B cell (primary cell): ENCODE results near the gene BRF1. TPM values are rescaled to one million over a fixed set of nuclear protein-coding genes. Genes with fewer than 3 reads are reported as not detected.
A peak's percentile ranks its signal among the peaks of the same experiment; 100 is the strongest.

Experiments used
- ATAC-seq: fragments of 200-7000 bp; cut with Tn5 transposase; one replicate; pipeline ENCODE4 v1.10.0; 2021; ENCODE audit warnings: low read depth, mild to moderate bottlenecking, moderate number of reproducible peaks, moderate library complexity
- CTCF ChIA-PET: fragments of 350-600 bp; sonication (Branson Sonifier 250); formaldehyde crosslinking; loops from one replicate; lab custom pipeline; 2021; ENCODE audit warnings: antibody characterized with exemption, inconsistent platforms; lab: Charles Lee
- POLR2A ChIA-PET: fragments of 350-600 bp; sonication (Branson Sonifier 250); formaldehyde crosslinking; loops from one replicate; lab custom pipeline; 2021; ENCODE audit warnings: antibody characterized with exemption; lab: Charles Lee
- DNase-seq: peaks from one replicate; pipeline ENCODE4 v3.0.0; 2013
- H2AFZ ChIP-seq: 2 replicates; pipeline ENCODE4 v1.6.1; 2012; ENCODE audit warnings: mild to moderate bottlenecking, low read depth, low read length; ENCODE audit not compliant: insufficient read depth, poor library complexity, severe bottlenecking
- H3K27ac ChIP-seq, 2 donors: 1 replicate in 1 of 2; 2 replicates in 1 of 2; pipeline ENCODE4 v1.5.1; 2012 to 2013; ENCODE audit warnings: low read length in 2 of 2, mild to moderate bottlenecking in 2 of 2, moderate library complexity in 1 of 2
- H3K27me3 ChIP-seq, 4 experiments: fragments of 200-600 bp in 1 of 4; sonication (generic) in 1 of 4; replicated peaks in 1 of 4; 1 replicate in 2 of 4; 2 replicates in 2 of 4; pipeline versions ENCODE4 v1.6.1 to v1.7.0; 2013 to 2016; ENCODE audit warnings: low read length in 3 of 4, mild to moderate bottlenecking in 2 of 4, mixed read lengths in 1 of 4, moderate library complexity in 1 of 4; ENCODE audit not compliant: insufficient read depth in 4 of 4, control insufficient read depth in 3 of 4; ENCODE audit errors: control extremely low read depth in 1 of 4
- H3K36me3 ChIP-seq, 2 experiments: replicated peaks in 1 of 2; 1 replicate in 1 of 2; 2 replicates in 1 of 2; pipeline versions ENCODE4 v1.6.1 to v1.7.1; 2013; ENCODE audit warnings: low read length in 1 of 2; ENCODE audit not compliant: insufficient read depth in 2 of 2, control insufficient read depth in 1 of 2; ENCODE audit errors: control extremely low read depth in 1 of 2, extremely low read depth in 1 of 2
- H3K4me1 ChIP-seq, 2 donors: fragments of 200-600 bp in 1 of 2; sonication (generic) in 1 of 2; 1 replicate in 1 of 2; 2 replicates in 1 of 2; pipeline versions ENCODE4 v1.5.1 to v1.6.1; 2013 to 2017; ENCODE audit warnings: low read length in 2 of 2; ENCODE audit not compliant: control insufficient read depth in 2 of 2, insufficient read depth in 2 of 2
- H3K4me2 ChIP-seq: replicated peaks from 2 replicates; pipeline ENCODE3; 2012; ENCODE audit warnings: mild to moderate bottlenecking, low read depth, low read length; ENCODE audit not compliant: poor library complexity, severe bottlenecking
- H3K4me3 ChIP-seq, 5 experiments: fragments of 200-600 bp in 1 of 5; sonication (generic) in 1 of 5; 1 replicate in 3 of 5; 2 replicates in 2 of 5; pipeline versions ENCODE4 v1.5.1 to v1.7.0; 2011 to 2016; ENCODE audit warnings: low read length in 4 of 5, mild to moderate bottlenecking in 4 of 5, low read depth in 2 of 5, control low read depth in 1 of 5, moderate library complexity in 1 of 5; ENCODE audit not compliant: insufficient read depth in 1 of 5; ENCODE audit errors: control extremely low read depth in 1 of 5, extremely low read depth in 1 of 5
- H3K79me2 ChIP-seq: fragments of 200-600 bp; sonication (generic); one replicate; pipeline ENCODE4 v1.6.0; 2016; ENCODE audit warnings: low read length; ENCODE audit not compliant: control insufficient read depth, insufficient read depth
- H3K9ac ChIP-seq: fragments of 200-600 bp; sonication (generic); 2 replicates; pipeline ENCODE4 v1.6.1; 2017; ENCODE audit warnings: mild to moderate bottlenecking, low read length, moderate library complexity
- H3K9me3 ChIP-seq, 3 donors: one replicate each; pipeline versions ENCODE4 v1.6.1 to v1.7.1; 2013; ENCODE audit warnings: low read length in 2 of 3; ENCODE audit not compliant: control insufficient read depth in 2 of 3, insufficient read depth in 1 of 3; ENCODE audit errors: control extremely low read depth in 1 of 3
- H4K20me1 ChIP-seq: 2 replicates; pipeline ENCODE4 v1.6.0; 2012; ENCODE audit warnings: mild to moderate bottlenecking, low read length; ENCODE audit not compliant: insufficient read depth, control insufficient read depth, poor library complexity, severe bottlenecking
- H3K27ac Mint-ChIP-seq: one replicate; pipeline ENCODE4 v1.8.0; 2021; ENCODE audit warnings: mixed read lengths
- H3K27me3 Mint-ChIP-seq: one replicate; pipeline ENCODE4 v1.8.0; 2021; ENCODE audit warnings: mixed read lengths
- H3K4me1 Mint-ChIP-seq: one replicate; pipeline ENCODE4 v1.8.0; 2021; ENCODE audit warnings: mixed read lengths
- H3K4me3 Mint-ChIP-seq: one replicate; pipeline ENCODE4 v1.8.0; 2021; ENCODE audit warnings: mixed read lengths
- H3K9me3 Mint-ChIP-seq: one replicate; pipeline ENCODE4 v1.8.0; 2022; ENCODE audit warnings: mixed read lengths; ENCODE audit not compliant: insufficient read depth
- EZH2 ChIP-seq: IDR thresholded peaks from 2 replicates; pipeline ENCODE4 v1.6.1; 2012; ENCODE audit warnings: borderline replicate concordance, low read depth, mild to moderate bottlenecking, moderate library complexity, low read length; ENCODE audit not compliant: insufficient read depth, poor library complexity, severe bottlenecking
- WGBS: methylation state at CpG from one replicate; pipeline ENCODE4 v1.1.5; 2013; ENCODE audit warnings: missing lambda C conversion rate; ENCODE audit not compliant: insufficient coverage; 5-methylcytosine and 5-hydroxymethylcytosine counted together
- intact Hi-C: fragments of 100-400 bp; cut with micrococcal nuclease; formaldehyde crosslinking; loops from one replicate; pipeline ENCODE4 v1.10.0; 2022
- polyA plus RNA-seq: library from polyadenylated mRNA; depleted of rRNA; stranded (reverse); fragments of >200 nt; gene quantifications from 2 replicates; pipeline ENCODE4 v1.2.3, GENCODE V29; 2012
- total RNA-seq, 2 donors: library from RNA; stranded (reverse); fragments of 120-200 nt in 1 of 2; gene quantifications; 1 replicate in 1 of 2; 2 replicates in 1 of 2; pipeline versions ENCODE4 v1.2.3 to v1.2.4, GENCODE V29; 2013 to 2022
- TF ChIP-seq, protein P1 (sequence below): fragments of 200-600 bp; IDR thresholded peaks from one replicate; pipeline ENCODE4 v1.8.0; 2022; ENCODE audit warnings: antibody characterized with exemption, mild to moderate bottlenecking

Gene BRF1
- total and polyA plus RNA-seq, 2 donors (not counting 1 experiment from before 2014, with no cell fraction given), result 24.5 to 55.8 TPM

- Histone ChIP-seq H3K27me3 (no peaks in the 10 kb centered on the region), H3K4me1 (peaks cover 0 to 9% of the 10 kb centered on the region in 2 donors), H3K9me3 (no peaks in the 10 kb centered on the region), H3K79me2 (peaks cover 36% of the 10 kb centered on the region), H2AFZ (no peak overlapping the region), H3K27ac (no peak overlapping the region), H3K4me2 (no peak overlapping the region), H3K36me3 (peaks cover 0 to 2% of the 10 kb centered on the region in 2 experiments), H3K9ac (no peak overlapping the region), H4K20me1 (peaks cover 39% of the 10 kb centered on the region), H3K4me3 (no peak overlapping the region)
- no peak overlapping the region for H3K27ac Mint-ChIP-seq
- peaks cover 5% of the 10 kb centered on the region for H3K4me1 Mint-ChIP-seq
- no peaks in the 10 kb centered on the region for H3K9me3 Mint-ChIP-seq
- ChIA-PET CTCF (interaction anchor here (0.6 to 1.2 kb wide), 2 partner anchors 81 to 173 kb away, joined by 3 to 5 read pairs; no protein-coding TSS in a partner anchor), POLR2A (no interaction called here)
- no peak for DNase-seq
- intact Hi-C loops, result no loop called here
- TF ChIP-seq EZH2, result no peak
- TF ChIP-seq, protein P1, sequence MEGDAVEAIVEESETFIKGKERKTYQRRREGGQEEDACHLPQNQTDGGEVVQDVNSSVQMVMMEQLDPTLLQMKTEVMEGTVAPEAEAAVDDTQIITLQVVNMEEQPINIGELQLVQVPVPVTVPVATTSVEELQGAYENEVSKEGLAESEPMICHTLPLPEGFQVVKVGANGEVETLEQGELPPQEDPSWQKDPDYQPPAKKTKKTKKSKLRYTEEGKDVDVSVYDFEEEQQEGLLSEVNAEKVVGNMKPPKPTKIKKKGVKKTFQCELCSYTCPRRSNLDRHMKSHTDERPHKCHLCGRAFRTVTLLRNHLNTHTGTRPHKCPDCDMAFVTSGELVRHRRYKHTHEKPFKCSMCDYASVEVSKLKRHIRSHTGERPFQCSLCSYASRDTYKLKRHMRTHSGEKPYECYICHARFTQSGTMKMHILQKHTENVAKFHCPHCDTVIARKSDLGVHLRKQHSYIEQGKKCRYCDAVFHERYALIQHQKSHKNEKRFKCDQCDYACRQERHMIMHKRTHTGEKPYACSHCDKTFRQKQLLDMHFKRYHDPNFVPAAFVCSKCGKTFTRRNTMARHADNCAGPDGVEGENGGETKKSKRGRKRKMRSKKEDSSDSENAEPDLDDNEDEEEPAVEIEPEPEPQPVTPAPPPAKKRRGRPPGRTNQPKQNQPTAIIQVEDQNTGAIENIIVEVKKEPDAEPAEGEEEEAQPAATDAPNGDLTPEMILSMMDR, result no peak
- H3K27me3 Mint-ChIP-seq, result no peaks in the 10 kb centered on the region
- no peak for ATAC-seq
- H3K4me3 Mint-ChIP-seq, result no peak overlapping the region
- WGBS, result 93% methylated on average over 16 of the region's 22 CpGs
These were observed 29.4 kb downstream of the BRF1 start for GRCh38 chr14:105271224-105271890.

GRCh38 chr14:105269405-105269804, 31.4 kb downstream of the BRF1 start:
- TF ChIP-seq, protein P1, result no peak
- TF ChIP-seq EZH2, result no peak
- Histone ChIP-seq H3K4me3 (no peak overlapping the region), H3K79me2 (peaks cover 30% of the 10 kb centered on the region), H3K9ac (no peak overlapping the region), H3K9me3 (no peaks in the 10 kb centered on the region), H3K27ac (no peak overlapping the region), H3K36me3 (peaks cover 0 to 2% of the 10 kb centered on the region in 2 experiments), H3K4me1 (peaks cover 0 to 9% of the 10 kb centered on the region in 2 donors), H2AFZ (no peak overlapping the region), H3K4me2 (peak overlapping the region; percentile 29), H3K27me3 (no peaks in the 10 kb centered on the region), H4K20me1 (peaks cover 26% of the 10 kb centered on the region)
- intact Hi-C loops, result no loop called here
- H3K27me3 Mint-ChIP-seq, result no peaks in the 10 kb centered on the region
- H3K9me3 Mint-ChIP-seq, result no peaks in the 10 kb centered on the region
- no peak overlapping the region for H3K27ac Mint-ChIP-seq
- ATAC-seq (no peak), DNase-seq (no peak)
- ChIA-PET CTCF (interaction anchor here (0.6 kb wide), 1 partner anchor 40 kb away, joined by 3 read pairs; no protein-coding TSS in a partner anchor), POLR2A (no interaction called here)
- H3K4me1 Mint-ChIP-seq, result peaks cover 5% of the 10 kb centered on the region
- H3K4me3 Mint-ChIP-seq, result no peak overlapping the region
- WGBS, result 10% methylated on average over 10 of the region's 11 CpGs
